Osteoblast (primary cell): ENCODE measurements around the gene PLAAT2. TPM values are rescaled to one million over a fixed set of nuclear protein-coding genes. Genes with fewer than 3 reads are reported as not detected.
"Not testable (repeated sequence)": the region's sequence is repeated elsewhere in the genome, so short reads cannot be mapped to it uniquely, and the experiment has no call there.

Experiments
- DNase-seq: peaks from one replicate; pipeline ENCODE4 v3.0.0; 2011; ENCODE audit warnings: low spot score, mixed read lengths; ENCODE audit not compliant: insufficient read length; ENCODE audit errors: missing footprints
- H2AFZ ChIP-seq: 2 replicates; pipeline ENCODE4 v1.6.0; 2011; ENCODE audit warnings: mild to moderate bottlenecking, low read length
- H3K27ac ChIP-seq: 2 replicates; pipeline ENCODE4 v1.5.1; 2011; ENCODE audit warnings: mild to moderate bottlenecking, low read depth, low read length, moderate library complexity
- H3K27me3 ChIP-seq: 2 replicates; pipeline ENCODE4 v1.6.0; 2012; ENCODE audit warnings: mild to moderate bottlenecking, control low read depth, inconsistent platforms, low read length, moderate library complexity; ENCODE audit not compliant: insufficient read depth
- H3K36me3 ChIP-seq: 2 replicates; pipeline ENCODE4 v1.5.1; 2011; ENCODE audit warnings: mild to moderate bottlenecking, low read length, control low read depth, moderate library complexity; ENCODE audit not compliant: insufficient read depth
- H3K4me1 ChIP-seq: 2 replicates; pipeline ENCODE4 v1.5.1; 2011; ENCODE audit warnings: mild to moderate bottlenecking, low read length, control low read depth, moderate library complexity; ENCODE audit not compliant: insufficient read depth
- H3K4me2 ChIP-seq: 2 replicates; pipeline ENCODE4 v1.6.0; 2011; ENCODE audit warnings: mild to moderate bottlenecking, low read length; ENCODE audit not compliant: insufficient read depth
- H3K4me3 ChIP-seq: fragments of 200-600 bp; sonication (generic); 3 replicates; pipeline ENCODE4 v1.5.1; 2012; ENCODE audit warnings: mild to moderate bottlenecking, low read length, inconsistent platforms; ENCODE audit not compliant: insufficient read depth
- H3K79me2 ChIP-seq: 2 replicates; pipeline ENCODE4 v1.6.0; 2012; ENCODE audit warnings: mild to moderate bottlenecking, low read length, control low read depth, inconsistent platforms; ENCODE audit not compliant: insufficient read depth
- H3K9me3 ChIP-seq: 2 replicates; pipeline ENCODE4 v1.5.1; 2011; ENCODE audit warnings: low read depth, low read length, control low read depth
- H4K20me1 ChIP-seq: 2 replicates; pipeline ENCODE4 v1.6.0; 2012; ENCODE audit warnings: mild to moderate bottlenecking, low read length, control low read depth; ENCODE audit not compliant: insufficient read depth
- total RNA-seq: library from RNA; depleted of rRNA; stranded (reverse); fragments of >200 nt; gene quantifications from 2 replicates; pipeline ENCODE4 v1.2.3, GENCODE V29; 2012
- TF ChIP-seq, protein P1 (sequence below): IDR thresholded peaks from 2 replicates; pipeline ENCODE4 v1.5.1; 2011; ENCODE audit warnings: mild to moderate bottlenecking, low read depth, low read length, moderate library complexity; ENCODE audit errors: extremely low read depth

The PLAAT2 gene
- total RNA-seq, 1 donor: not detected

DNA sequence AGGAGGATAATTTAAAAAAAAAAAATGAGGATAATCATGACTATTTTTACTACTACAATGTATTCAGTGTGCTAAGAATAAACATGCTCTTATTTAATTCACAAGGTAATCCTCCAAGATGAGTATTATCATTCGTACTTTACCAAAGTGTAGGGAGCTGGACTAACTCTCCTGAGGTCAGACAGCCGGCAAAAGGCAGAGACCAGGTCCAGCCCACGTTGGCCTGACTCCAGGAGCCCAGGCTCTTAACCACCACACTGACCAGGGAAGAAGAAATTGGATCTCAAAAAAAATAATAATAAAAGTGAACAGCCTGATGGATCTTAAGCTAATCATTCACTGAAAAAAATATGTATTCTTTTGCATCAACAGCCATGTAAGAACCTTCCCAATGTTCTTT lies 25.8 kb upstream of the PLAAT2 start:
- Histone ChIP-seq H3K79me2 (no peaks in the 10 kb centered on the region), H3K27ac (no peak overlapping the region), H3K4me1 (no peaks in the 10 kb centered on the region), H4K20me1 (no peaks in the 10 kb centered on the region), H3K36me3 (peaks cover 13% of the 10 kb centered on the region), H3K9me3 (no peaks in the 10 kb centered on the region), H2AFZ (no peak overlapping the region), H3K4me2 (no peak overlapping the region), H3K4me3 (no peak overlapping the region), H3K27me3 (no peaks in the 10 kb centered on the region)
- DNase-seq: no peak
- TF ChIP-seq, protein P1, sequence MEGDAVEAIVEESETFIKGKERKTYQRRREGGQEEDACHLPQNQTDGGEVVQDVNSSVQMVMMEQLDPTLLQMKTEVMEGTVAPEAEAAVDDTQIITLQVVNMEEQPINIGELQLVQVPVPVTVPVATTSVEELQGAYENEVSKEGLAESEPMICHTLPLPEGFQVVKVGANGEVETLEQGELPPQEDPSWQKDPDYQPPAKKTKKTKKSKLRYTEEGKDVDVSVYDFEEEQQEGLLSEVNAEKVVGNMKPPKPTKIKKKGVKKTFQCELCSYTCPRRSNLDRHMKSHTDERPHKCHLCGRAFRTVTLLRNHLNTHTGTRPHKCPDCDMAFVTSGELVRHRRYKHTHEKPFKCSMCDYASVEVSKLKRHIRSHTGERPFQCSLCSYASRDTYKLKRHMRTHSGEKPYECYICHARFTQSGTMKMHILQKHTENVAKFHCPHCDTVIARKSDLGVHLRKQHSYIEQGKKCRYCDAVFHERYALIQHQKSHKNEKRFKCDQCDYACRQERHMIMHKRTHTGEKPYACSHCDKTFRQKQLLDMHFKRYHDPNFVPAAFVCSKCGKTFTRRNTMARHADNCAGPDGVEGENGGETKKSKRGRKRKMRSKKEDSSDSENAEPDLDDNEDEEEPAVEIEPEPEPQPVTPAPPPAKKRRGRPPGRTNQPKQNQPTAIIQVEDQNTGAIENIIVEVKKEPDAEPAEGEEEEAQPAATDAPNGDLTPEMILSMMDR: no peak

DNA sequence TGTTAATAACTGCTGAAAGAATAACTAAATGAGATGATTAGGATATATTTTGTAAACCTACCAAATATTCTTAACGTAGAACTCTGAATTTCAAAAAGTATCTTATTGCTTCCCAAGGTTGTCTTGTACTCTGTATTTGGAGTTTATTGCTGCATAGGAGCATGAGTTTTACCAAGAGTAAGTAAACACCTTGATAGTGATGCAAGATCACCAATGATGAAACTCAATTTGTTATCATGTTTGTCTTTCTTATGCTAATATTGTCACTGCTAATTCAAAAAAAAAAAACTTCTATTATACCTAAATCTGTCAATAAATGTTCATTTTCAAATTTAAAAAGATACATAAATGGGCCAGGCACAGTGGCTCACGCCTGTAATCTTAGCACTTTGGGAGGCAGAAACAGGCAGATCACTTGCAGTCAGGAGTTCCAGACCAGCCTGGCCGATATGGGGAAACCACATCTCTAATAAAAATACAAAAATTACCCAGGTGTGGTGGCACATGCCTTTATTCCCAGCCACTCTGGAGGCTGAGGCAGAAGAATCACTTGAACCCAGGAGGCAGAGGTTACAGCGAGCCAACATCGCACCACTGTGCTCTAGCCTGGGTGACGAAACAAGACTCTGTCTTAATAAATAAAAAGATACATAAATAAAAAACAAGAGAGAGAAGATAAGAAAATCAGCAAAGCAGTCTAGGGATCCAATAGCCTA lies 23.4 kb upstream of the PLAAT2 start:
- no peaks in the 10 kb centered on the region for H3K79me2 ChIP-seq
- no peak overlapping the region for H3K27ac ChIP-seq
- H3K9me3 ChIP-seq: no peaks in the 10 kb centered on the region
- H4K20me1 ChIP-seq: no peaks in the 10 kb centered on the region
- no peak overlapping the region for H2AFZ ChIP-seq
- H3K4me2 ChIP-seq: no peak overlapping the region
- DNase-seq: no peak
- no peaks in the 10 kb centered on the region for H3K4me1 ChIP-seq
- no peak overlapping the region for H3K4me3 ChIP-seq
- no peaks in the 10 kb centered on the region for H3K27me3 ChIP-seq
- peaks cover 13% of the 10 kb centered on the region for H3K36me3 ChIP-seq
- TF ChIP-seq, protein P1: no peak

DNA sequence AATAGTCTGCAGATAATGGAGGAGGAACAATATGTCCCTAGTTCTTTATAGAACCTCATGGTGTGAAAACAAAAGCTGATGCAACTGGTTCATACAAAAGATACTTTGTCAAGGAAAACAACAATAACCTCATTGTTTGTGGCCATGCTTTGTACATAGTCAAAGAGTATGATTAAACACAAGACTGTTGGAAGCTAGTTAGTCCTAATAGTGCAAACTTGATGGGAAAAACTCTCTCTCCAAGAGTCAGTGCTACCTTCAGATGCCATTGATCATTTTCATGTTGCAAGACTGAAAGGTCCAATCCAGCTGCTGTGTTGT lies 20.1 kb upstream of the PLAAT2 start:
- H2AFZ ChIP-seq: no peak overlapping the region
- no peaks in the 10 kb centered on the region for H3K9me3 ChIP-seq
- no peaks in the 10 kb centered on the region for H3K4me1 ChIP-seq
- H3K36me3 ChIP-seq: peaks cover 3% of the 10 kb centered on the region
- DNase-seq: no peak
- H3K4me2 ChIP-seq: no peak overlapping the region
- TF ChIP-seq, protein P1: no peak
- no peaks in the 10 kb centered on the region for H3K27me3 ChIP-seq
- H3K4me3 ChIP-seq: no peak overlapping the region
- no peak overlapping the region for H3K27ac ChIP-seq
- no peaks in the 10 kb centered on the region for H3K79me2 ChIP-seq
- H4K20me1 ChIP-seq: no peaks in the 10 kb centered on the region

DNA sequence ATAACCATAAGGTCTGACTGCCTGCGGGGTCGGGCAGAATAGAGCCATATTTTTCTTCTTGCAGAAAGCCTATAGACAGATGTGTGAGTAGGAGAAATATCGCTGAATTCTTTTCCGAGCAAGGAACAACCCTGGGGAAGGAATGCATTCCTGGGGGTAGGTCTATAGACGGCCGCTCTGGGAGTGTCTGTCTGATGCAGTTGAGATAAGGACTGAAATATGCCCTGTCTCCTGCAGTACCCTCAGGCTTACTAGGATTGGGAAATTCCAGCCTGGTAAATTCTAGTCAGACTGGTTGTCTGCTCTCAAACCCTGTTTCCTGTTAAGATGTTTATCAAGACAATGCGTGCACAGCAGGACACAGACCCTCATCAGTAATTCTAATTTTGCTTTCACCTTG lies 18.0 kb upstream of the PLAAT2 start:
- H3K79me2 ChIP-seq, H2AFZ ChIP-seq, H4K20me1 ChIP-seq, H3K27me3 ChIP-seq, DNase-seq, H3K36me3 ChIP-seq, H3K4me1 ChIP-seq, H3K4me2 ChIP-seq, H3K9me3 ChIP-seq, H3K4me3 ChIP-seq, H3K27ac ChIP-seq: not testable (repeated sequence)

DNA sequence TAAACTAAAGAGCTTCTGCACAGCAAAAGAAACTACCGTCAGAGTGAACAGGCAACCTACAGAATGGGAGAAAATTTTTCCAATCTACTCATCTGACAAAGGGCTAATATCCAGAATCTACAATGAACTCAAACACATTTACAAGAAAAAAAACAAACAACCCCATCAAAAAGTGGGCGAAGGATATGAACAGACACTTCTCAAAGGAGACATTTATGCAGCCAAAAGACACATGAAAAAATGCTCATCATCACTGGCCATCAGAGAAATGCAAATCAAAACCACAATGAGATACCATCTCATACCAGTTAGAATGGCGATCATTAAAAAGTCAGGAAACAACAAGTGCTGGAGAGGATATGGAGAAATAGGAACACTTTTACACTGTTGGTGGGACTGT lies 15.7 kb upstream of the PLAAT2 start:
- not testable (repeated sequence) for DNase-seq, H3K4me2 ChIP-seq, H3K4me3 ChIP-seq, H3K27ac ChIP-seq, H4K20me1 ChIP-seq, H3K36me3 ChIP-seq, H3K9me3 ChIP-seq, H3K4me1 ChIP-seq, H2AFZ ChIP-seq, H3K27me3 ChIP-seq, H3K79me2 ChIP-seq
